Left colon (tissue), 2 donors: Measurements from ENCODE around the gene SH3GLB2. TPM values are rescaled to one million over a fixed set of nuclear protein-coding genes. Genes with fewer than 3 reads are reported as not detected.
A peak's percentile ranks its signal among the peaks of the same experiment; 100 is the strongest.

Experiments used
- ATAC-seq: fragments of 200-7000 bp; cut with Tn5 transposase; one replicate; pipeline ENCODE4 v1.9.1; 2020; ENCODE audit warnings: mild to moderate bottlenecking, moderate library complexity
- DNase-seq, 2 donors: peaks; one replicate each; pipeline ENCODE4 v3.0.0-alpha.2; 2020
- intact Hi-C, 2 donors: fragments of 100-400 bp; cut with DNase I in 1 of 2; cut with micrococcal nuclease in 1 of 2; formaldehyde crosslinking; loops; one replicate each; pipeline versions ENCODE4 v1.11.2 to v1.14.0; 2022; cut with DNase I, micrococcal nuclease
- total RNA-seq, 2 donors: library from RNA; stranded (reverse); fragmentation: NEBNext Ultra II Directional; extraction: Animal tissue kit (Norgen Biotek cat#: 25700); gene quantifications; one replicate each; pipeline ENCODE4 v1.2.1, GENCODE V29; 2021
- donor health status: DM: no; HTN: no; CAD: no.
- donor health status: DM: yes; HTN: yes; CAD: no.

The SH3GLB2 gene
- total RNA-seq, 2 donors from 2014 or later: 158 to 169 TPM

GRCh38 chr9:129026442-129027223, 1.5 kb downstream of the SH3GLB2 start:
- DNase-seq: peak; percentile 52 to 62
- peak; percentile 49 for ATAC-seq
- intact Hi-C loops: no loop called here

- intact Hi-C loops: no loop called here
Measured at GRCh38 chr9:129023908-129024233, 4.3 kb downstream of the SH3GLB2 start.

GRCh38 chr9:129023036-129023907, 4.9 kb downstream of the SH3GLB2 start:
- intact Hi-C loops: no loop called here
- ATAC-seq (no peak), DNase-seq (peak; percentile 30 to 46)

More at GRCh38 chr9:129023908-129024233, 4.3 kb downstream of the SH3GLB2 start:
- DNase-seq (no peak), ATAC-seq (no peak)

GRCh38 chr9:129022037-129022436, 6.1 kb downstream of the SH3GLB2 start:
- ATAC-seq: no peak
- DNase-seq: no peak
- intact Hi-C loops: no loop called here

- intact Hi-C loops: no loop called here
- no peak for ATAC-seq
- DNase-seq: peak; percentile 28 to 45
Measured at GRCh38 chr9:129021091-129021490, 7.0 kb downstream of the SH3GLB2 start.

GRCh38 chr9:129014608-129015007, 13.5 kb downstream of the SH3GLB2 start:
- DNase-seq (no peak), ATAC-seq (no peak)
- intact Hi-C loops: no loop called here

- DNase-seq (no peak), ATAC-seq (no peak)
- intact Hi-C loops: no loop called here
Measured at GRCh38 chr9:129014124-129014523, 14.0 kb downstream of the SH3GLB2 start.

GRCh38 chr9:129013674-129014073, 14.5 kb downstream of the SH3GLB2 start:
- no peak for DNase-seq
- intact Hi-C loops: no loop called here
- no peak for ATAC-seq

- DNase-seq: no peak
- intact Hi-C loops: no loop called here
- ATAC-seq: no peak
Measured at GRCh38 chr9:129012893-129013448, 15.2 kb downstream of the SH3GLB2 start.

GRCh38 chr9:129012343-129012742, 15.8 kb downstream of the SH3GLB2 start:
- intact Hi-C loops: no loop called here
- ATAC-seq (no peak), DNase-seq (no peak)

- ATAC-seq (no peak), DNase-seq (no peak)
- intact Hi-C loops: no loop called here
Measured at GRCh38 chr9:129011761-129012181, 16.4 kb downstream of the SH3GLB2 start.

- DNase-seq: no peak
- intact Hi-C loops: no loop called here
- no peak for ATAC-seq
Measured at GRCh38 chr9:129011170-129011569, 17.0 kb downstream of the SH3GLB2 start.

GRCh38 chr9:129010267-129010975, 17.7 kb downstream of the SH3GLB2 start:
- DNase-seq (no peak), ATAC-seq (no peak)
- intact Hi-C loops: no loop called here

- intact Hi-C loops: no loop called here
- DNase-seq: no peak
- no peak for ATAC-seq
Measured at GRCh38 chr9:129009584-129010141, 18.5 kb downstream of the SH3GLB2 start.

GRCh38 chr9:129008986-129009583, 19.0 kb downstream of the SH3GLB2 start:
- intact Hi-C loops: no loop called here
- DNase-seq (no peak), ATAC-seq (no peak)

GRCh38 chr9:129008469-129008965, 19.6 kb downstream of the SH3GLB2 start:
- ATAC-seq (no peak), DNase-seq (no peak)
- intact Hi-C loops: no loop called here

- no peak for DNase-seq
- intact Hi-C loops: no loop called here
- no peak for ATAC-seq
Measured at GRCh38 chr9:129007766-129008468, 20.2 kb downstream of the SH3GLB2 start.
